GM19455 (cell line): ENCODE results near the gene ORAI2.
A peak's percentile ranks its signal among the peaks of the same experiment; 100 is the strongest.
"Not testable (repeated sequence)": the region's sequence is repeated elsewhere in the genome, so short reads cannot be mapped to it uniquely, and the experiment has no call there.

Source experiments
- ATAC-seq: cut with Tn5 transposase; IDR thresholded peaks from one replicate; pipeline ENCODE4 v1.9.1; 2021; ENCODE audit not compliant: unreplicated experiment

The ORAI2 gene

GRCh38 chr7:102446387-102447156 lies 13.2 kb downstream of the ORAI2 start:
- no peak for ATAC-seq

DNA sequence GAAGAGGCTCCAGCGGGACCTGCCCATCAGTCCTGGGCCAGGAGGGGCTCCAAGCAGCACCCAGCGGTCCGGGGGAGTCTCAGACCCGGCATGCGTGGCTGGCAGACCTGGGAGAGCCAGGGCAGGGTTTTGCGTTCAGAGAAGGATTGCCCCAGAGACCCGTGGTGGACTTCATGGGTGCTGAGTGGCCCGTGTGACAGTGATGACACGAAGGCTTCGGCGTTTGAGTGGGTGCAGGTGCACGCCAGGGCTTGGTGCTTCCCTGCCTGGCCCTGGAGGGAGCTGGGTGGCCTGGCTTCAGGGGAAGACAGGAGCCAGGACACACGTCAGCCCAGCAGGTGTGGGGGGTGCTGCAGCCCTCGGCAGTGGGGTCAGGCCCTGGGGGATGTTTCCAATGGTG lies 13.9 kb downstream of the ORAI2 start:
- ATAC-seq: no peak

DNA sequence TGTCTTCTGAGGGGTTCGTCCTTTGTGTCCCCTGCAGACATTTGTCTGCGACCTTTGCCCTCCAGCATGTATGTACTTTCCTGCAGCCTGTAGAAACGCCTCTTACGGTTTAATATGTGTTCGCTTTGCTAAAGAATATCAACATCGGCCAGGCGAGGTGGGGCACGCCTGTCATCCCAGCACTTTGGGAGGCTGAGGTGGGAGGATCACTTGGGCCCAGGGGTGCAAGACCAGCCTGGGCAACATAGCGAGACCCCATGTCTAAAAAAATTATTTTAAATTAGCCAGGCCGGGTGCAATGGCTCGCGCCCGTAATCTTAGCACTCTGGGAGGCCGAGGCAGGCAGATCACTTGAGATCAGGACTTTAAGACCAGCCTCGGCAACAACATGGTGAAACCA lies 15.8 kb downstream of the ORAI2 start:
- ATAC-seq: no peak

- ATAC-seq: no peak
Measured at GRCh38 chr7:102450242-102450641, 16.9 kb downstream of the ORAI2 start.

DNA sequence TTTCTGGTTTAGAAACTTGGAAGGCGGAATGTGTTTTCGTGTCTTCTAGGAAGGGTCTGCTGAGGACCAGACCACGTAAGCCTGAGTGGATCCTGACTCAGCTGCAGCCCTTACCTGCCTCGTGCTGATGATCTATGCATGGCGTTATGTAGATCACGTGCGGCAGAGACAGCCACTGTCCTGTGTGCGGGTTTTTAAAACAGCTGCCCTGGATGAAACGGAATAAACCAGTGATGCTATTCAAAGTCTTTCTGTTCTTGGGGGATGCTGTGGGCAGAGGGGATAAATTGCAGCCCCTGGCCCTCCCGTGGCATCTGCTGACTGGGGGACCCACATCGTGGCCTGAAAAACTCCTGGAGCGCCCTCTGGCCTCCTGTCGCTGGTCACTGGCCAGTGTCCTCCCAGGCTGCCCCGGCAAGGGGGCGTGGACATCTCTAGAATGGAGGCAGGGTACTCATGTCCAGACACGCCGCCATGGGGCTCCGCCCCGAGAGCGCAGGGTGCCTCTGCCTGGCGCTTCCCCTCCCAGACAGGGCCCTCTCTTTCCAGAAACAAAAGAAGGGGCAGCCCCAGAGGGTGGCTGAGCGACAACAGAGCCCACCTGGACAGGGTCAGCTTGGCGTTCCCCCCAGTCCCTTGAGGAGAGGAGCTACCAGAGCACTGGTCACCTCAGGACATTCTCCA lies 18.1 kb downstream of the ORAI2 start:
- no peak for ATAC-seq

DNA sequence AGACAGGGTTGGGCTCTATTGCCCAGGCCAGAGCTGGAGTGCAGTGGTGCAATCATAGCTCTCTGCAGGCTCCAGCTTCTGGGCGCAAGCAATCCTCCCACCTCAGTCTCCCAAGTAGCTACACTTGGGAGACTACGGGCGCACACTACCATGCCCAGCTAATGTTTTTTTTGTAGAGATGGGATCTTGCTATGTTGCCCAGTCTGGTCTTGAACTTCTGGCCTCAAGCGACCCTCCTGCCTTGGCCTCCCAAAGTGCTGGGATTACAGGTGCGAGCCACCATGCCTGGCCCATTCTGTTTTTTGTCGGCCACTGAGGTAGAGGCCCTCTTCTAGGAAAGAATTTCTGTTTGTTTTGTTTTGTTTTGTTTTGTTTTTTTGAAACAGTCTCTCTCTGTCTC lies 19.1 kb downstream of the ORAI2 start:
- no peak for ATAC-seq

- no peak for ATAC-seq
Measured at GRCh38 chr7:102453319-102453718, 19.9 kb downstream of the ORAI2 start.

GRCh38 chr7:102454468-102454867 lies 21.1 kb downstream of the ORAI2 start:
- no peak for ATAC-seq

DNA sequence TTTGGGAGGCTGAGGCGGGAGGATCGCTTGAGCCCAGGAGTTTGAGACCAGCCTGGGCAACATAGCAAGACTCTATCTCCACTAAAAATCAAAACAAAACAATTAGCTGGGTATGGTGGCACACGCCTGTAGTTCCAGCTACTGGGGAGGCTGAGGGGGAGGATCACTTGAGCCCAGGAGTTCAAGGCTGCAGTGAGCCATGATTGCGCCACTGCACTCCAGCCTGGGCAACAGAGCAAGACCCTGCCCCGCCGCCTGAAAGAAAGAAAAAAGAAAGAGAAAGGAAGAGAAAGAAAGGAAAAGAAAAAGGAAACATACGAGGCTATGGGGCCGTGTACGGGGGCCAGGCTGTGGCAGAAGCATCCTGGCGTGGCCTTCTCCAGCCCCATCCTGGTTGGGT lies 21.6 kb downstream of the ORAI2 start:
- not testable (repeated sequence) for ATAC-seq

GRCh38 chr7:102455596-102455995 lies 22.2 kb downstream of the ORAI2 start:
- ATAC-seq: no peak

DNA sequence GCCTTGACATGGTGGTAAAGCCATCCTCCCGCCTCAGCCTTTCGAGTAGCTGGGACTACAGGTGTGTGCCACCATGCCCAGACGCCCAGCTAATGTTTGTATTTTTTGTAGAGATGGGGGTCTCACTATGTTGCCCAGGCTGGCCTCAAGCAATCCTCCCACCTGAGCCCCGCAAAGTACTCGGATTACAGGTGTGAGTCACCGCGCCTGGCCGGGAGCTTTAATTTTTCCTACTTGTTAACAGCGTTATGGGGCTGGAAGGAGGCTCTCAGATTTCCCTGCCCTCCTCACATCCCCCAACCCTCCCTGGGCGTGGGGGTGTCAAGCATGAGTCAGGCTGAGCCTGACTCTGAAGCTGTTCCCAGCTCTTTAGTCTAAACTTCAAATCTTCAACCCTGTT lies 23.0 kb downstream of the ORAI2 start:
- no peak for ATAC-seq

DNA sequence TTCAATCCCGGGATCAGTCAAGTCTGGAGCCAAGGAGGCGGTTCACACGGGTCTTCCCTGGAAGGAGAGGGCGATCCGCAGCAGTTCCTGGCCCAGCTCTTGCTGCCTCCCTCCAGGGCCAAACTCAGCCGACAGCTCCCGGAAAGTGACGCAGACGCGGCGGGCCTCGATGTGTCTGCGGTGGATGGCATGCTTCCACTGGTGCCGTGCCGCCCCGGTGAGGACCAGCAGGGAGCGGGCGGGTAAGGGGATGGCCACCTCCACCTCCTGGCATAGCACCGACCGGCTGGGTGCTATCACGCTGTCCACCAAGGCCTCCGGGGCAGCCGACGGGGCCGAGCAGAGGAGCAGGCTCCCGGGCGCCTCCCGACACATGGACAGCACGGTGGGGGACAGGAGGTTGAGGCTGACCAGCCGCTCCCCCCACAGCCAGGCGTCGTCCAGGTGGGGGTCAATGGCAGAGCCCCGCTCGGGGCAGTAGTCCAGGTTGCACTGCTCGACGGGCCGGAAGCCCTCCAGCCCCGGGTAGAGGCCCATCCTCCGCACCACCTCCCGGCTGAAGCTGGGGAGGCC lies 24.1 kb downstream of the ORAI2 start:
- ATAC-seq: no peak

DNA sequence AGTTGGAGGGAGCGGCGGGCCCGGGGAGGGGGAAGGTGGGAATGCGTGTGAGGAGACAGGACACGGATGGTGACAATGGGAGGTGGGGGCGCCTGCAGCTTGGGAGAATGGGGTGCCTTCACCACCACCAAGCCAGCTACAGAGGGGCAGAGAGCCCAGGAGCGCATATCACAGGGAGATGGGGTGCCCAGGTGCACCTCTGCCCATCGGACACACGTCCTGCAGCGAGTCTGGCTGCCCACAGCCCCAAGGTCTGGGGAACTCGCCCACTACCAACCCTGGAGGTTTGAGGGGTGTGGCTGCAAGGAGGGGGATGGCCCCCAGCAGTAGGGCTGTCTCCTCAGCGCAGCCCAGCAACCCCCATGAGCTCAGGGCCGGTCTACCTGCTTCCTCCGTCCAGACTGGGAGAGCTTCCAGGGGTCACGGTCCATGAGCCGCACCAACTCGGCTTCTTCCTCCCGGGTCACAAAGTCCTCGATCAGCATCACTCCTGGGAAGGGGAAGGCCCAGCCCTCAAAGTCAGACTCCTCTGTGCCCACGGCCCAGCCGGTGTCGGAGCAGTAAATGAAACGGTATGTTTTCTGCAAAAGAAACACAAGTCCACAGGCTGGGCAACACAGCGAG lies 26.0 kb downstream of the ORAI2 start:
- ATAC-seq: no peak

GRCh38 chr7:102460467-102460866 lies 27.1 kb downstream of the ORAI2 start:
- no peak for ATAC-seq

DNA sequence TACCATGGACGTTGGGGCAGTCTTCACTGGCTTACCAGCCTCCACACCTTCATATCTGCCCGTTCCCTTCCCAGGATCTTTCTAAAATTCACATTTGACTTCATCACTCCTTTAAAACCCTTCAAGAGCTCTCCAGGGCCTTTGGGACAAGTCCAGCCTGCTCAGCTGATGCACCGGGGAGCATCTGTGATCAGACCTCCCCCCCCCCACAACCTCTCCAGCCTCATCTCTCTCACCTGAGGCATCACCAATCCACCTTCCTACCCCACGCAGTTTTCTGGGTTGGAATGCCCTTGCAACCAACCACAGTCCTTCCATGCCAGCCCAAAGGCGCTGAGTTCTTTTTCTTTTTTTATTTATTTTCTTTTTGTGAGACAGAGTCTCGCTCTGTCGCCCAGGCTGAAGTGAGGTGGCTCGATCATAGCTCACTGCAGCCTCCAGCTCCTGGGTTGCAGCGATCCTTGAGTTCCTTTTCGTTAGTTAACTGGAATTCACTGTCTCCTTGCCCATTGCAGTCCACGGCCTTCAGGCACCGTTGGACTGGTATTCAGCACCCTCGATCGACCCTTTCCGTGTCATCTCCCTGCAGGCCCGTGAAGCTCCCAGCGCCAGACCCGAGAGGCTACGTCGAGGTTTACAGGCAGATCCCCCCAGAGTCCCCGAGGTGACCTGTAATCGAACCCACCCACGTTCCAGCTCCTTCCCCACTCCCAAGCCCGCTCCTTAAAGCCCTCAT lies 30.6 kb downstream of the ORAI2 start:
- peak; percentile 3 for ATAC-seq

- peak; percentile 85 for ATAC-seq
Measured at GRCh38 chr7:102464577-102465280, 31.4 kb downstream of the ORAI2 start, which contains the start of the genes ALKBH4 and LRWD1. Gene ALKBH4, minus strand, starts transcription at chr7:102464863. Its CDS starts 27 bp downstream, at chr7:102464836. Gene LRWD1, plus strand, starts transcription at chr7:102464984. Its CDS starts 97 bp downstream, at chr7:102465081.

GRCh38 chr7:102466097-102466496 lies 32.7 kb downstream of the ORAI2 start:
- ATAC-seq: no peak

DNA sequence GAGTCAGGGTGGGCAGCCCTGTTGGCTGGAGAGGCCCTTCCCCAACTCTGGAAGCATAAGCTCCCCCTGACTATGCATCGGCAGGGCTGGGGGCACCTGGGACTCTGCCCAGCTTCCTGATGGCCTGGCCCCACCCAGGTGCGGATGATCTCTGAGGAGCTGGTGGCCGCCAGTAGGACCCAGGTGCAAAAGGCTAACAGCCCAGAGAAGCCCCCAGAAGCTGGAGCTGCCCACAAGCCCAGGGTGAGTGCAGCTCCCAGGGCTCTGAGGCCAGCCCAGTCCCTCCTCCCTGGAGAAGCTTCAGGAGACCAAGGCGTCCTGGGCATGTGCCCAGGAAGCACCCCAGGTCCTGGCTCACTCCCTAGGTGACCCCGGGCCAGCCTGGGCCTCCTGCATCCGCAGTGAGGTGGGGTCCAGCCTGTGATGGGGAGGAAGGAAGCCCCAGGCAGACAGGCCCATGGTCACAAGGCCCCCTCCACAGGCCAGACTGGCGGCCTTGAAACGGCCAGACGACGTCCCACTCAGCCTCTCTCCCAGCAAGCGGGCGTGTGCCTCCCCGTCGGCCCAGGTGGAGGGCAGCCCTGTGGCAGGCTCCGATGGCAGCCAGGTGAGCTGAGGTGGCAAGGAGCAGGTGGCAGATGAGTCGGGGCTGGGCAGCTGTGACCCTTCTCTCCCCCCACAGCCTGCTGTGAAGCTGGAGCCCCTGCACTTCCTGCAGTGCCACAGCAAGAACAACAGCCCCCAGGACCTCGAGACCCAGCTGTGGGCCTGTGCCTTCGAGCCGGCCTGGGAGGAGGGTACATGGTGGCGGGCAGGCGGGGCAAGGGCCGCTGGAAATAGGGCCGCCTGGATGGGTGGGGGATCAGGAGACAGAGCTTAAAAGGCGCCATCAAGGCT lies 34.5 kb downstream of the ORAI2 start:
- no peak for ATAC-seq
